Activated naive CD8-positive, alpha-beta T cell (primary cell): ENCODE results near the gene CDH23.

Experiments
- H3K27ac Mint-ChIP-seq: one replicate; pipeline ENCODE4 v1.8.0; 2021; ENCODE audit warnings: mixed read lengths
- H3K27me3 Mint-ChIP-seq: one replicate; pipeline ENCODE4 v1.8.0; 2021; ENCODE audit warnings: mixed read lengths
- H3K36me3 Mint-ChIP-seq: one replicate; pipeline ENCODE4 v1.8.0; 2021; ENCODE audit warnings: mixed read lengths
- H3K4me1 Mint-ChIP-seq: one replicate; pipeline ENCODE4 v1.8.0; 2021; ENCODE audit warnings: low read depth, mixed read lengths
- H3K4me3 Mint-ChIP-seq: one replicate; pipeline ENCODE4 v1.8.0; 2021; ENCODE audit warnings: mild to moderate bottlenecking, mixed read lengths
- H3K9me3 Mint-ChIP-seq: one replicate; pipeline ENCODE4 v1.8.0; 2021; ENCODE audit warnings: low read depth, mixed read lengths

Gene CDH23

GRCh38 chr10:71827852-71828251, 431.1 kb downstream of the CDH23 start:
- Mint-ChIP-seq H3K27me3 (no peaks in the 10 kb centered on the region), H3K4me1 (no peaks in the 10 kb centered on the region), H3K27ac (no peak overlapping the region), H3K9me3 (no peaks in the 10 kb centered on the region), H3K36me3 (peaks cover 8% of the 10 kb centered on the region), H3K4me3 (no peak overlapping the region)

- Mint-ChIP-seq H3K27me3 (no peaks in the 10 kb centered on the region), H3K4me3 (no peak overlapping the region), H3K9me3 (no peaks in the 10 kb centered on the region), H3K4me1 (peaks cover 3% of the 10 kb centered on the region), H3K27ac (no peak overlapping the region), H3K36me3 (peaks cover 8% of the 10 kb centered on the region)
These were observed 432.0 kb downstream of the CDH23 start for GRCh38 chr10:71828702-71829101.

DNA sequence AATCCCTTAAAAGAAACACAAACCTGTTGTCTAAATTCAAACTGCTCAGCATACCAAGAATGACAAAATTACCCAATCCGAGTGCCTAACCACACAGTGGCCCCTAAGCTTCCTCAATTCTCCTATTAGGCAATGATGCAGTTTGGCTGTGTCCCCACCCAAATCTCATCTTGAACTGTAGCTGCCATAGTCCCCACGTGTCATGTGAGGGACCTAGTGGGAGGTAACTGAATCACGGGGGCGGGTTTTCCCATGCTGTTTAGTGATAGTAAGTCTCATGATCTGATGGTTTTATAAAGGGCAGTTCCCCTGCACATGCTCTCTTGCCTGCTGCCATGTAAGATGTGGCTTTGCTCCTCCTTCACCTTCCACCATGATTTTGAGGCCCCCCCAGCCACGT, 432.5 kb downstream of the CDH23 start:
- H3K36me3 Mint-ChIP-seq = peaks cover 8% of the 10 kb centered on the region
- peaks cover 4% of the 10 kb centered on the region for H3K4me1 Mint-ChIP-seq
- H3K4me3 Mint-ChIP-seq = no peak overlapping the region
- no peak overlapping the region for H3K27ac Mint-ChIP-seq
- H3K9me3 Mint-ChIP-seq = no peaks in the 10 kb centered on the region
- H3K27me3 Mint-ChIP-seq = no peaks in the 10 kb centered on the region

GRCh38 chr10:71829896-71830295, 433.2 kb downstream of the CDH23 start:
- H3K27me3 Mint-ChIP-seq = no peaks in the 10 kb centered on the region
- no peaks in the 10 kb centered on the region for H3K9me3 Mint-ChIP-seq
- peaks cover 8% of the 10 kb centered on the region for H3K36me3 Mint-ChIP-seq
- no peak overlapping the region for H3K4me3 Mint-ChIP-seq
- no peak overlapping the region for H3K27ac Mint-ChIP-seq
- peaks cover 4% of the 10 kb centered on the region for H3K4me1 Mint-ChIP-seq

- H3K27ac Mint-ChIP-seq = no peak overlapping the region
- H3K4me1 Mint-ChIP-seq = peaks cover 4% of the 10 kb centered on the region
- no peak overlapping the region for H3K4me3 Mint-ChIP-seq
- H3K36me3 Mint-ChIP-seq = peaks cover 8% of the 10 kb centered on the region
- no peaks in the 10 kb centered on the region for H3K27me3 Mint-ChIP-seq
- H3K9me3 Mint-ChIP-seq = no peaks in the 10 kb centered on the region
These were observed 434.0 kb downstream of the CDH23 start for GRCh38 chr10:71830726-71831125.

GRCh38 chr10:71831646-71832552, 435.2 kb downstream of the CDH23 start:
- Mint-ChIP-seq H3K9me3 (no peaks in the 10 kb centered on the region), H3K27me3 (no peaks in the 10 kb centered on the region), H3K4me3 (no peak overlapping the region), H3K36me3 (peaks cover 8% of the 10 kb centered on the region), H3K4me1 (peaks cover 12% of the 10 kb centered on the region), H3K27ac (no peak overlapping the region)

GRCh38 chr10:71832967-71833366, 436.2 kb downstream of the CDH23 start:
- no peak overlapping the region for H3K4me3 Mint-ChIP-seq
- H3K36me3 Mint-ChIP-seq = peaks cover 8% of the 10 kb centered on the region
- no peak overlapping the region for H3K27ac Mint-ChIP-seq
- no peaks in the 10 kb centered on the region for H3K9me3 Mint-ChIP-seq
- no peaks in the 10 kb centered on the region for H3K27me3 Mint-ChIP-seq
- peaks cover 22% of the 10 kb centered on the region for H3K4me1 Mint-ChIP-seq

DNA sequence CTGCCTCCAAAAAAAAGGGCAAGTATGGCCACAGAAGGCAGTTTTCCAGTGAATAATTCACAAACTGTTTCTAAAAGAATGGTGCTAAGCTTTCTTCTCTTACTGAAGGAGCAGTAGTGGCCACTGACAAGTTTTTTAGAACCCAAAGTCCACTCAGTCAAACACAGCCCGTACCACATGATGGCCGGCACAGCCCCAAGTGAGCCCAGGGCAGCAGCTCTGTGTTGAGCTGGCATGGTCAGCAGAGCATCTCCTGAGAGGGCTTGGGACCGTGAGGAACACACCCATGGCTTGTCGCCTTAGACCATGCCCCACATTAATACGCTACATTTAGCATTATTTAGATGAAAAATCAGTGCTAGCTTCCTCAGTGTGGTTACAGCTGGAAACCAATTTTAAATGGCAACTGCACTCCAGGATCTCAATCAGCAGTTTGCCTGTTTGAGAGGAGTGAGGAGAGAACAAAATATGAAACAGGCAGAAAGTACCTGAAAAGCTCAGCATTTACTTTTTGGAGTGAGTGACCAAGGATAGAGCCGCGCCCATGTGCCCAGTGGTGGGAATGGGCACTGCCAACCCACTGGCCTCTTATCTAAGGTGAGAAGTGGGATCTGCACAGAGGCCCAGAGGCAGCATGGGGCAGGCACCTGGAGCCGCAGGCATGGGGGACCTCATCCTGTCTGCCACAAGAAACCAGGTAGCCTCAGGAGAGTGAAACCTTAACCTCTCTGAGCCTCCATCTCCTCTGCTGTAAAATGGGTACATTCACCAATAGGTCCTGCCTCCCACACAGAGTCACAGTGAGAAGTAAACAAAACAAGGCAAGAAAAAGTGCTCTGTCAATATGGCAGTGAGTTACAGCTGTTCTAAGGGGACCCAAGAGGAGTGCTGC, 437.0 kb downstream of the CDH23 start:
- Mint-ChIP-seq H3K4me1 (peaks cover 30% of the 10 kb centered on the region), H3K27ac (no peak overlapping the region), H3K9me3 (no peaks in the 10 kb centered on the region), H3K27me3 (no peaks in the 10 kb centered on the region), H3K36me3 (peaks cover 8% of the 10 kb centered on the region), H3K4me3 (no peak overlapping the region)

GRCh38 chr10:71834343-71834674, 437.6 kb downstream of the CDH23 start:
- Mint-ChIP-seq H3K27ac (no peak overlapping the region), H3K27me3 (no peaks in the 10 kb centered on the region), H3K4me3 (no peak overlapping the region), H3K4me1 (peaks cover 34% of the 10 kb centered on the region), H3K36me3 (peaks cover 8% of the 10 kb centered on the region), H3K9me3 (no peaks in the 10 kb centered on the region)

GRCh38 chr10:71835671-71836595, 439.2 kb downstream of the CDH23 start:
- H3K27me3 Mint-ChIP-seq = no peaks in the 10 kb centered on the region
- H3K4me3 Mint-ChIP-seq = no peak overlapping the region
- peaks cover 3% of the 10 kb centered on the region for H3K36me3 Mint-ChIP-seq
- peaks cover 44% of the 10 kb centered on the region for H3K4me1 Mint-ChIP-seq
- H3K27ac Mint-ChIP-seq = no peak overlapping the region
- H3K9me3 Mint-ChIP-seq = no peaks in the 10 kb centered on the region

GRCh38 chr10:71836596-71836974, 439.9 kb downstream of the CDH23 start:
- Mint-ChIP-seq H3K27ac (no peak overlapping the region), H3K36me3 (no peaks in the 10 kb centered on the region), H3K4me1 (peaks cover 49% of the 10 kb centered on the region), H3K27me3 (no peaks in the 10 kb centered on the region), H3K4me3 (no peak overlapping the region), H3K9me3 (no peaks in the 10 kb centered on the region)

GRCh38 chr10:71837098-71837827, 440.5 kb downstream of the CDH23 start:
- H3K36me3 Mint-ChIP-seq = no peaks in the 10 kb centered on the region
- H3K27me3 Mint-ChIP-seq = no peaks in the 10 kb centered on the region
- no peak overlapping the region for H3K27ac Mint-ChIP-seq
- peaks cover 52% of the 10 kb centered on the region for H3K4me1 Mint-ChIP-seq
- no peaks in the 10 kb centered on the region for H3K9me3 Mint-ChIP-seq
- H3K4me3 Mint-ChIP-seq = no peak overlapping the region

DNA sequence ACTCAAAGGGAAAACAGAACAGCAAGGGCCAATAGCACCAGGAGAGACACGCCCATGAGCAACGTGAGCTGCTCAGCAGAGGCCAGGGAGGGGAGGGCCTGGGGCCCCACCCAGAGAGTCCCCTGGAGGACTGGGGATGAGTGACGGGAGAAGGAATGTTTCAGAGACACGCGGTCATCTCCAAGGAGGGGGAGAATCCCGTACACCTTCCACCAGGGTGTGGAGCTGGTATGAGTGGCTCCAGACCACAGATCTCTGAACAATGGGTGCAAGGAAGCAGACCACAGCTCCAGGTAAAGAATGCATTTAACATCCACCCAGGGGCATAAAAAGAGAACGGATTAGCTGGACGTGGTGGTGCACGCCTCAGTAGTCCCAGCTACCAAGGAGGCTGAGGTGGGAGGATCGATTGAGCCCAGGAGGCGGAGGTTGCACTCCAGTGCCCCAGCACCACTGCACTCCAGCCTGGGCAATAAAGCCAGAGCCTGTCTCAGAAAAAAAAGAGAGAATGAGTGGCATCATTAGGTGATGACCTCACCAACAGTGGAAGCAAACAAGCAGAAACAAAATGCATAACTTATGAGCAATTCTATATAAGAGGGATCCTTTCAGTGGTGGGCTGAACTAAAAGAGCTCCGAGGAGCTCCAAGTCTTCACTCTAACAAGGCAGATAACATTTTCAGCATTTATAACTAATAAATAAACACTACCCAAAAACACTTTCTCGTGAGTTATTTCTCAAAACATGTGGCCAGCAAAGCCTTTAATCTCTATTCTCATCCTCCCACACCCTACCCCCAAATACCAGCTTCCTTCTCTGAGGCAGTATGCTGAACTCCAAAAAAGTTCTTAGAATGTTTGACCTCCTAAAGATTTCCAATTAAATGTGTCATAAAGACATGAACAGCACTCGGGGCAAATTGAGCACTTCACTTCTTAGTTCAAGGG, 441.8 kb downstream of the CDH23 start:
- H3K9me3 Mint-ChIP-seq = no peaks in the 10 kb centered on the region
- no peak overlapping the region for H3K4me3 Mint-ChIP-seq
- H3K36me3 Mint-ChIP-seq = no peaks in the 10 kb centered on the region
- H3K27me3 Mint-ChIP-seq = no peaks in the 10 kb centered on the region
- peaks cover 61% of the 10 kb centered on the region for H3K4me1 Mint-ChIP-seq
- no peak overlapping the region for H3K27ac Mint-ChIP-seq
